ENCODE data around the gene ERG28. TPM values are rescaled to one million over a fixed set of nuclear protein-coding genes. Genes with fewer than 3 reads are reported as not detected.

The ERG28 gene
- total and polyA plus RNA-seq, 8 donors, result 23.6 to 44.5 (median 27.7) TPM

GRCh38 chr14:75627406-75627805, 33.3 kb downstream of the ERG28 start:
- Histone ChIP-seq H3K4me3 (no peak overlapping the region), H3K27ac (peak overlapping the region in 1 of 2 donors; percentile 6), H3K4me1 (peaks cover 0 to 5% of the 10 kb centered on the region in 2 donors), H3K27me3 (no peaks in the 10 kb centered on the region), H3K36me3 (peaks cover 0 to 7% of the 10 kb centered on the region in 2 donors), H3K9me3 (no peaks in the 10 kb centered on the region)
- DNase-seq, result no peak
- TF ChIP-seq CTCF (IDR thresholded peaks at IDR 0.05), result no peak
- no peak for ATAC-seq
- intact Hi-C loops (cut with DNase I), result no loop called here

- Histone ChIP-seq H3K9me3 (no peaks in the 10 kb centered on the region), H3K36me3 (peaks cover 0 to 6% of the 10 kb centered on the region in 2 donors), H3K4me3 (no peak overlapping the region), H3K4me1 (peaks cover 0 to 5% of the 10 kb centered on the region in 2 donors), H3K27ac (peak overlapping the region in 1 of 2 donors; percentile 6), H3K27me3 (no peaks in the 10 kb centered on the region)
- no peak for ATAC-seq
- no peak for DNase-seq
- TF ChIP-seq CTCF (IDR thresholded peaks at IDR 0.05), result no peak
- intact Hi-C loops (cut with DNase I), result no loop called here
Observed at GRCh38 chr14:75626863-75627262, 33.8 kb downstream of the ERG28 start.

GRCh38 chr14:75626396-75626795, 34.3 kb downstream of the ERG28 start:
- no peak overlapping the region for H3K27ac ChIP-seq
- ATAC-seq, result no peak
- peaks cover 0 to 1% of the 10 kb centered on the region in 2 donors for H3K36me3 ChIP-seq
- no peak for DNase-seq
- intact Hi-C loops (cut with DNase I), result no loop called here
- H3K27me3 ChIP-seq, result no peaks in the 10 kb centered on the region
- H3K4me3 ChIP-seq, result no peak overlapping the region
- no peaks in the 10 kb centered on the region for H3K9me3 ChIP-seq
- TF ChIP-seq CTCF (IDR thresholded peaks at IDR 0.05), result no peak
- H3K4me1 ChIP-seq, result peaks cover 0 to 5% of the 10 kb centered on the region in 2 donors

GRCh38 chr14:75625034-75625433, 35.6 kb downstream of the ERG28 start:
- Histone ChIP-seq H3K36me3 (no peaks in the 10 kb centered on the region), H3K4me1 (peaks cover 0 to 5% of the 10 kb centered on the region in 2 donors), H3K4me3 (no peak overlapping the region), H3K9me3 (no peaks in the 10 kb centered on the region), H3K27me3 (no peaks in the 10 kb centered on the region), H3K27ac (no peak overlapping the region)
- DNase-seq (no peak), ATAC-seq (no peak)
- TF ChIP-seq CTCF (IDR thresholded peaks at IDR 0.05), result no peak
- intact Hi-C loops (cut with DNase I), result no loop called here

GRCh38 chr14:75619548-75619947, 41.1 kb downstream of the ERG28 start:
- Histone ChIP-seq H3K4me1 (peaks cover 0 to 24% of the 10 kb centered on the region in 2 donors), H3K27ac (no peak overlapping the region), H3K27me3 (no peaks in the 10 kb centered on the region), H3K4me3 (no peak overlapping the region), H3K9me3 (no peaks in the 10 kb centered on the region), H3K36me3 (no peaks in the 10 kb centered on the region)
- ATAC-seq (no peak), DNase-seq (no peak)
- no peak for TF ChIP-seq CTCF (IDR thresholded peaks at IDR 0.05)
- intact Hi-C loops (cut with DNase I), result no loop called here

Data from left lung (tissue), 10 donors.